OCI-M1 (cell line): ENCODE measurements around the gene ZNF574.
A peak's percentile ranks its signal among the peaks of the same experiment; 100 is the strongest.

Source experiments
- DNase-seq: peaks from one replicate; lab custom pipeline; 2025; lab: John Stamatoyannopoulos, UW

ZNF574 gene

GRCh38 chr19:42079886-42080763 lies 4.2 kb downstream of the ZNF574 start:
- DNase-seq = no peak

- no peak for DNase-seq
Measured at GRCh38 chr19:42080764-42081375, 4.9 kb downstream of the ZNF574 start.

GRCh38 chr19:42081584-42082203 lies 5.7 kb downstream of the ZNF574 start:
- peak; percentile 56 for DNase-seq

- no peak for DNase-seq
Measured at GRCh38 chr19:42083537-42083936, 7.6 kb downstream of the ZNF574 start.

GRCh38 chr19:42086188-42086736 lies 10.3 kb downstream of the ZNF574 start:
- no peak for DNase-seq

GRCh38 chr19:42086770-42087550 lies 11.0 kb downstream of the ZNF574 start:
- no peak for DNase-seq

GRCh38 chr19:42088471-42089190 lies 12.7 kb downstream of the ZNF574 start:
- DNase-seq = no peak

- no peak for DNase-seq
Measured at GRCh38 chr19:42089191-42089750, 13.3 kb downstream of the ZNF574 start.

- DNase-seq = no peak
Measured at GRCh38 chr19:42089772-42090171, 13.8 kb downstream of the ZNF574 start.

GRCh38 chr19:42090672-42091071 lies 14.7 kb downstream of the ZNF574 start:
- no peak for DNase-seq

GRCh38 chr19:42091300-42091699 lies 15.3 kb downstream of the ZNF574 start:
- no peak for DNase-seq

GRCh38 chr19:42091742-42092141 lies 15.8 kb downstream of the ZNF574 start:
- DNase-seq = peak; percentile 24

GRCh38 chr19:42092350-42092749 lies 16.4 kb downstream of the ZNF574 start:
- peak; percentile 44 for DNase-seq

GRCh38 chr19:42093505-42093904 lies 17.5 kb downstream of the ZNF574 start:
- no peak for DNase-seq

- no peak for DNase-seq
Measured at GRCh38 chr19:42093926-42094325, 18.0 kb downstream of the ZNF574 start.

- no peak for DNase-seq
Measured at GRCh38 chr19:42095142-42095813, 19.3 kb downstream of the ZNF574 start.

- DNase-seq = no peak
Measured at GRCh38 chr19:42095814-42096230, 19.9 kb downstream of the ZNF574 start.

- no peak for DNase-seq
Measured at GRCh38 chr19:42096255-42096837, 20.4 kb downstream of the ZNF574 start.

- DNase-seq = no peak
Measured at GRCh38 chr19:42097461-42097860, 21.5 kb downstream of the ZNF574 start.

- DNase-seq = no peak
Measured at GRCh38 chr19:42098781-42099180, 22.8 kb downstream of the ZNF574 start.
